ENCODE measurements around the gene TUBGCP6.
A peak's percentile ranks its signal among the peaks of the same experiment; 100 is the strongest.

TUBGCP6 gene

GRCh38 chr22:50244420-50245213, at the start of gene TUBGCP6:
Gene TUBGCP6, minus strand, starts transcription at chr22:50245023. Its CDS starts 564 bp downstream, at chr22:50244459.
- peak; percentile 83 for DNase-seq

- DNase-seq: no peak
Observed at GRCh38 chr22:50294319-50294656, 49.5 kb upstream of the TUBGCP6 start.

- DNase-seq: no peak
Observed at GRCh38 chr22:50293441-50294318, 48.9 kb upstream of the TUBGCP6 start.

- DNase-seq: no peak
Observed at GRCh38 chr22:50292643-50293440, 48.0 kb upstream of the TUBGCP6 start.

GRCh38 chr22:50289942-50290630, 45.3 kb upstream of the TUBGCP6 start:
- DNase-seq: no peak

GRCh38 chr22:50289151-50289941, 44.5 kb upstream of the TUBGCP6 start:
- no peak for DNase-seq

GRCh38 chr22:50287731-50288130, 42.9 kb upstream of the TUBGCP6 start:
- DNase-seq: no peak

- no peak for DNase-seq
Observed at GRCh38 chr22:50286701-50287318, 42.0 kb upstream of the TUBGCP6 start.

GRCh38 chr22:50286275-50286674, 41.5 kb upstream of the TUBGCP6 start:
- no peak for DNase-seq

- DNase-seq: no peak
Observed at GRCh38 chr22:50285568-50286229, 40.9 kb upstream of the TUBGCP6 start.

GRCh38 chr22:50284479-50284878, 39.7 kb upstream of the TUBGCP6 start:
- no peak for DNase-seq

GRCh38 chr22:50283821-50284220, 39.0 kb upstream of the TUBGCP6 start:
- DNase-seq: no peak

- no peak for DNase-seq
Observed at GRCh38 chr22:50282361-50283155, 37.7 kb upstream of the TUBGCP6 start.

- no peak for DNase-seq
Observed at GRCh38 chr22:50281957-50282356, 37.1 kb upstream of the TUBGCP6 start.

- no peak for DNase-seq
Observed at GRCh38 chr22:50281384-50281760, 36.5 kb upstream of the TUBGCP6 start.

- no peak for DNase-seq
Observed at GRCh38 chr22:50280708-50281383, 36.0 kb upstream of the TUBGCP6 start.

GRCh38 chr22:50280022-50280707, 35.3 kb upstream of the TUBGCP6 start:
- DNase-seq: no peak

GRCh38 chr22:50278956-50279619, 34.3 kb upstream of the TUBGCP6 start:
- no peak for DNase-seq
